G401 (cell line): ENCODE results near the gene SERPINF2. TPM values are rescaled to one million over a fixed set of nuclear protein-coding genes. Genes with fewer than 3 reads are reported as not detected.
"Not testable (repeated sequence)": the region's sequence is repeated elsewhere in the genome, so short reads cannot be mapped to it uniquely, and the experiment has no call there.

Experiments used
- DNase-seq: peaks from one replicate; pipeline ENCODE4 v3.0.0-alpha.2; 2015; ENCODE audit warnings: low spot score
- in situ Hi-C: cut with HindIII; loops from 2 replicates; pipeline ENCODE4 v1.10.0; 2016; ENCODE audit warnings: low sequenced_read_pairs, mixed read lengths
- total RNA-seq: library from RNA; depleted of rRNA; stranded (reverse); fragments of >200 nt; shearing (Covaris generic); gene quantifications from 2 replicates; pipeline ENCODE4 v1.2.3, GENCODE V29; 2014

SERPINF2 gene
- total RNA-seq, 1 experiment from 2014 or later = 2.4 TPM

DNA sequence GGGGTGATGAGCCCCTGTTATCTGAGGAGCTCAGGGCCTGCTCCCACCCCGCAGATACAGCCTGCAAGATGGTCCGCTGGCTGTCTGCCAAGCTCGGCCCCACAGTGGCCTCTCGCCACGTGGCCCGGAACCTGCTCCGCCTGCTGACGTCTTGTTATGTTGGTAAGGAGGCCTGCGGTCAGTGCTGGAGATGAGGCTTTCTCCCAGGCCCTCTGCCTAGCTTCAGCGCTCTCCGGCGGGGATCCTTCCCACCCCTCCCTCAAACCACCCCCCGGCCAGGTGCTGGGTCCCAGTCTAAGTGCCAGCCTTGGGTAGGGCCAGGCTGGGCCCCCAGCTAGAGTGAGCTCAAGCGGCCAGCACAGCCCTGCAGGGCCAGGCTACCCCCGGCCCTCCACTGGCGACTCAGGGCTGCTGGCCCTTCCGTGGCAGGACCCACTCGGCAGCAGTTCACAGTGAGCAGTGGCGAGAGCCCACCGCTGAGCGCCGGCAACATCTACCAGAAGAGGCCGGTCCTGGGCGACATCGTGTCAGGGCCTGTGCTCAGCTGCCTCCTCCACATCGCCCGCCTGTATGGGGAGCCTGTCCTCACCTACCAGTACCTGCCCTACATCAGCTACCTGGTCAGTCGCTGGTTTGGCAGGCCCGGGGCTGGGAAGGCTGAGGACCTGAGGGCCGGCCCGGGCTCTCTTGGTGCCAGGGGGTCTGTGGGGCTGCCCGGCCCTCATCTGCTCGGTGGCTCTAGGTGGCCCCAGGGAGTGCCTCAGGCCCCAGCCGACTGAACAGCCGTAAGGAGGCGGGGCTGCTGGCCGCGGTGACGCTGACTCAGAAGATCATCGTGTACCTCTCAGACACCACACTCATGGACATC lies 12.1 kb upstream of the SERPINF2 start:
- in situ Hi-C loops = no loop called here
- peak; percentile 73 for DNase-seq

DNA sequence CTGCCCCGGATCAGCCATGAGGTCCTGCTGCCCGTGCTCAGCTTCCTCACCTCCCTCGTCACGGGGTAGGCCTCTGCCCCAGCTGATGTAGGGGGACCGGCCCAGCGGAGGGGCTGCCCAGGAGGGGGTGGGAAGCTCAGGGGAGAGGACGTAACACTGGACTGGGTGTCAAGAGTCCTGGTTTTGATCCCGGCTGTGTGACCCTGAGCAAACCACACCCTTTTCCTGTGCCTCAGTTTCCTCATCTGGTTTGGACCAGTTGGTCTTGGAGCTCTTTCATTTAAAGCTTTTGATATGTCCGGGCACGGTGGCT lies 11.5 kb upstream of the SERPINF2 start:
- no peak for DNase-seq
- in situ Hi-C loops = no loop called here

DNA sequence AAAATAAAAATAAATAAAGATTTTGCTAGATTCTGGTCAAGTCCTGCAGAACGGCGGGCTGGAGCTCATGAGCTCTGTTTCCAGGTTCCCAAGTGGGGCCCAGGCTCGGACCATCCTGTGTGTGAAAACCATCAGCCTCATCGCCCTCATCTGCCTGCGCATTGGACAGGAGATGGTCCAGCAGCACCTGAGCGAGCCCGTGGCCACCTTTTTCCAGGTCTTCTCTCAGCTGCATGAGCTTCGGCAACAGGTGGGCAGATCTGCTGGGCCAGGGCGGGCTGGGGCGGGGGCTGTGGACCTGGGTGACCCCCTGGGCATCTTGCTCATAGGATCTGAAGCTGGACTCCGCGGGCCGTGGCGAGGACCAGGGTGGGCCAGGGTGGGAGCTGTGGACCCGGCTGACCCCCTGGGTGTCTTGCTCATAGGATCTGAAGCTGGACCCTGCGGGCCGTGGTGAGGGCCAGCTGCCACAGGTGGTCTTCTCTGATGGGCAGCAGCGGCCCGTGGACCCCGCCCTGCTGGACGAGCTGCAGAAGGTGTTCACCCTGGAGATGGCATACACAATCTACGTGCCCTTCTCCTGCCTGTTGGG lies 10.3 kb upstream of the SERPINF2 start:
- DNase-seq = no peak
- in situ Hi-C loops = no loop called here

DNA sequence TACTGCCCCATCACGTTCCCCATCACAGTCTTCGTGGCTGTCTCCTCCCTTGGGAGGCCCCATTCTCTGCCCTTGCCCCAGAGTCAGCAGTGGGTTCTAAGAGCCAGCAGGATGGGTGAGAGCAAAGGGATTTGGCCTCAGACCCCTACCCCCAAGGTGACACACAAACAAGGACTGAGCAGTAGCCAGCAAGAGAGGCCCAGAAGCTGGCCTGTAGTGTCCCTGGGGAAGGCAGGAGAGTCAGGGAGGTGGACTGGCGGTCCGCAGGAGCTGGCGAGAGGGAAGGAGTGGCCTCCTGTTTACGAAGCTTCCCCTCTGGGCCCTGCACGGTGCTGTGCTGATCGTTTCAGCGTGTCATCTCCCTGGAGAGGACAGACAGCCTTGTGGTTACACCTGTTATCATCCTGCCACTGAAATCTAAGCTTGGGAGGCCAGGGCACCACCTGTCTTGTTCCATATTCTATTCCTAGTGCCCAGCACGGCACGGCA lies 9.8 kb upstream of the SERPINF2 start:
- DNase-seq = no peak
- in situ Hi-C loops = no loop called here

DNA sequence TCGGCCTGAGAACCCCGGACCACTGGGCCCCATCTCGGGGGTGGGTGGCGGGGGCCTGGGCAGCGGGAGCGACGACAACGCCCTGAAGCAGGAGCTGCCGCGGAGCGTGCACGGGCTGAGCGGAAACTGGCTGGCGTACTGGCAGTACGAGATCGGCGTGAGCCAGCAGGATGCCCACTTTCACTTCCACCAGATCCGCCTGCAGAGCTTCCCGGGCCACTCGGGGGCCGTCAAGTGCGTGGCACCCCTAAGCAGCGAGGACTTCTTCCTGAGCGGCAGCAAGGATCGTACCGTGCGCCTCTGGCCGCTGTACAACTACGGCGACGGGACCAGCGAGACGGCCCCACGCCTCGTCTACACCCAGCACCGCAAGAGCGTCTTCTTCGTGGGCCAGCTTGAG lies 8.9 kb upstream of the SERPINF2 start:
- in situ Hi-C loops = no loop called here
- no peak for DNase-seq

DNA sequence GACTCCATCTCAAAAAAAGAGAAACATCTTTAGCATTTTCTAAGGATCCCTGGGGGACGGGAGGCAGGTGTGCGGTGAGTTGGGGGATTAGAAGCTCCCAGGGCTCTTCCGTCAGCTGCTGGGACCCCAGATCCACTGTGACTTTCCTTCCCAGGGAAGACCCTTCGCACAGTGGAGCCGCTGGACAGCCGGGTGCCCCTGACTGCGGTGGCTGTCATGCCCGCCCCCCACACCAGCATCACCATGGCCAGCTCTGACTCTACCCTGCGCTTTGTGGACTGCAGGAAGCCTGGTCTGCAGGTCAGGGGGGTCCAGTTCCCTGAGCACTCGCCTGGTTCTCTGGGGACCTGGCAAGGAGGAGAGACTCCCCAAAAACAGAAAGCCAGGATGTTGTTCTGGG lies 7.3 kb upstream of the SERPINF2 start:
- in situ Hi-C loops = no loop called here
- no peak for DNase-seq

DNA sequence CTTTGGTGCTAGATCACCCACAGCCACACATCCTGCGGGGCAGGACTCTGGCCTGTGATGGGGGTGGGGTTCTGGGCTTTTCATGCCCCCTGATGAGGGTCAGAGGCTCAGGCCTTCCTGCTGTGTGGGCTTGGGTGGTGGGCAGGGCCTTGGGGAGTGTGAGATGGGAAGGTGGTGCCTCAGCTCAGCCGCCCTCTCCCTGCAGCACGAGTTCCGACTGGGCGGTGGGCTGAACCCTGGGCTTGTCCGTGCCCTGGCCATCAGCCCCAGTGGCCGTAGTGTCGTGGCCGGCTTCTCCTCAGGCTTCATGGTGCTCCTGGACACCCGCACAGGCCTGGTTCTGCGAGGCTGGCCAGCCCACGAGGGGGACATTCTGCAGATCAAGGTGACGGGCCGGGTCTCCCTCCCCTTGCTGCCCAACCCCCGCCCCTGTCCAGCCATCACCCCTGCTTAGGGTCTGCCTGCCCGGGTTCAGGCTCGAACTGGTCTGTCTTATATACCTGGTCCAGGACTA lies 6.8 kb upstream of the SERPINF2 start:
- in situ Hi-C loops = no loop called here
- no peak for DNase-seq

DNA sequence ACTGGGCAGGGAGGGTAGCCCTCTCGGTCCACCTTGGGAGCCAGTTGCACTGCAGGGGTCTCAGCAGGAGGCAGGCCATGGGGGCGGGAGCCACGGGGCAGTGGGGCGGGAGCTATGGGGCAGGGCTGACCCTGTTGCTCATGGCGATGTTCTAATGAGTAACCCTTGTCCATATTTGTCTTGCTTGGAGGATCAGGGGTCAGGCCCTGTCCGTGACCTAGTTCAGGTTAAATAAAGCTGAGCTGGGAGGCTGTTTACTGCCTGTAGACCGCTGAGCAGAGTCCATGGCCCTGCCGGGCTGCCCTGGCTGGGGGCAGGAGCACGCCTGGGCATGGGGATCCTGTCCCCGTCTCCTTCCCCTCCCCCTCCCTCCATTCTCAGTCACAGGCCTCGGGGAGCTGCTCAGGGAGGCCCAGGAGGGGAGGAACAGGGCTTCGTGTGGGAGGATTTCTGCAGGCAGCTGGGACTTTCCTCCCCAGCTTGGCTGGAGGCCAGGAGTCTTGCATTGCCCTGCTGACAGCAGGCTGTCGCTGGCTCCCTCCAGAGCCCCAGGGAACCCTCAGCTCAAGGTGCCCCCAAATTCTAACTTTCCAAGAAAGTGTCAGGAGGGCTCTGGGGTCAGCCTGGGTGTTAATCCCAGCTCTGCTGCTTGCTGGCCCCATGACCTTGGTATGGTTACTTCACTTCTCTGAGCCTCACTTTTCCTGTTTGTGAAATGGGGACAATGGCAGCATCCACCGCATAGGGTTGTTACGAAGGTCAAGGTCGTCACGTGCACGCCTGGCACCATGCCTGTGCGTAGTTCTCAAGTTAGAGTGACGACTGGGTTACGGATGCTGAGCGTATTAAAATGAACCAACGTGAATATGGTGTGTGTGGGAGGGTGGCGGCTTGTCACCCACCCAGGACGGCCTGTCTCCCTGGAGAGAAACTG lies 6.1 kb upstream of the SERPINF2 start:
- no peak for DNase-seq
- in situ Hi-C loops = no loop called here

DNA sequence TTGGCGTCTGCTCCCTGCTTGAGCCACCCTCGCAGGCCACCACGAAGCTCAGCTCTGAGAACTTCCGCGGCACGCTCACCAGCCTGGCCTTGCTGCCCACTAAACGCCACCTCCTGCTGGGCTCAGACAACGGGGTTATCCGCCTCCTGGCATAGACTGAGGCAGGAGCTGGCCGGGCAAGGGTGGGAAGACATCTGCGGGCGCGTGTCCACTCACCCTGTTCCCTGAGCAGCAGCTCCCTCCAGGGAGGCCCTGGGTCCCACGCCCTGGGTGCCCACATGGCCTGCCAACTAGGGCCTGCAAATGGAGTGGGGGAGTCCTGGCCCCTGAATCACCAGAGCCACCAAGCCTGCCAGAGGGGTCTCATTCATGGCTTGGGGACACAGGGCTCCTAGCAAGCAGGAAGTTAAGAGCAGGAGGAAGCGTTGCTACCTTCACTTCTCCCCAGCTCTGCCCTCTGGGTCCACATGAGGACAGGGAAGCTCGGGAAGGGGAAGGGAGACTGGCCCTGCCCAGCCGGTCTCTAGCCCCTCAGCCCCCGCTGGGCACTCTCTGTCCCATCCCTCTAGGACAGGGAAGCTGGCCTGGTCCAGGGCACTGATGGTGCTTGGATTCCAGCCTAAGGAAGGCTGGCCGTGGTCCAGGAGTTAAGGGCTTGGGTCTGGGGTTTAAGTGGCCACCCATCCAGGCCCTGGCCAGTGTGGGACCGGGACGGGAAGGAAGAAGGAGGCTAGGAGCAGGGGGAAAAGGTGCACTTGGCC lies 5.0 kb upstream of the SERPINF2 start:
- no peak for DNase-seq
- in situ Hi-C loops = no loop called here

DNA sequence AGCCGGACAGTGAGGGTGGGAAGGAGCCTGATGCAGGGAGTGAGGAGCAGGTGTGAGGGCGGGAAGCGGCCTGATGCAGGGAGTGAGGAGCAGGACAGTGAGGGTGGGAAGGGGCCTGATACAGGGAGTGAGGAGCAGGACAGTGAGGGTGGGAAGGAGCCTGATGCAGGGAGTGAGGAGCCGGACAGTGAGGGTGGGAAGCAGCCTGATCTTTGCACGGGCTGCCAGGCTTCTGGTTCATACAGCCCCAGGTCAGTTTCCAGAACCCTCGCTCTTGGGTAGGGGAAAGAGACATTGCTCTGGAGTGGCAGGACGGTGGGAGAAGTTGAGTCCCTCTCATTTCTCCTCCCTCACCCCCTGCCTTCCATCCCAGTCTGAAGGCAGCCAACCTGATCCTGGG lies 772 bp upstream of the SERPINF2 start:
- DNase-seq, in situ Hi-C loops: not testable (repeated sequence)

DNA sequence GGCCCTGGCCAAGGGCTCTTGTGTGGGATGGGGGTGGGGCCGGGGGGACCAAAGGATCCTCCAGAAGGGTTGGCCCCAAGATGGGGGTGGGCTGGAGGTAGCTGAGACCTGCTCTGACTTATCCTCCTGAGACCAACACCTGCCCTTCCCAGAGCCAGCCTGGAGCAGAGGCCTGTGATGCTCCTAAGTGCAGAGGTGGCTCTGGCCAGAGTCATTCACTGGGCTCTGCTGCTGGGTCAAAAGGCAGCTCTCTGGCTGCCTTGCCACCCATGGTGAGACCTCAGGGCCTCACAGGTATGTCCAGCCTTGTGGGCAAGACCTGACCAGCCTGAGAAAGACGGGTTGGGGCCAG lies 393 bp downstream of the SERPINF2 start:
- DNase-seq = no peak
- in situ Hi-C loops = no loop called here

DNA sequence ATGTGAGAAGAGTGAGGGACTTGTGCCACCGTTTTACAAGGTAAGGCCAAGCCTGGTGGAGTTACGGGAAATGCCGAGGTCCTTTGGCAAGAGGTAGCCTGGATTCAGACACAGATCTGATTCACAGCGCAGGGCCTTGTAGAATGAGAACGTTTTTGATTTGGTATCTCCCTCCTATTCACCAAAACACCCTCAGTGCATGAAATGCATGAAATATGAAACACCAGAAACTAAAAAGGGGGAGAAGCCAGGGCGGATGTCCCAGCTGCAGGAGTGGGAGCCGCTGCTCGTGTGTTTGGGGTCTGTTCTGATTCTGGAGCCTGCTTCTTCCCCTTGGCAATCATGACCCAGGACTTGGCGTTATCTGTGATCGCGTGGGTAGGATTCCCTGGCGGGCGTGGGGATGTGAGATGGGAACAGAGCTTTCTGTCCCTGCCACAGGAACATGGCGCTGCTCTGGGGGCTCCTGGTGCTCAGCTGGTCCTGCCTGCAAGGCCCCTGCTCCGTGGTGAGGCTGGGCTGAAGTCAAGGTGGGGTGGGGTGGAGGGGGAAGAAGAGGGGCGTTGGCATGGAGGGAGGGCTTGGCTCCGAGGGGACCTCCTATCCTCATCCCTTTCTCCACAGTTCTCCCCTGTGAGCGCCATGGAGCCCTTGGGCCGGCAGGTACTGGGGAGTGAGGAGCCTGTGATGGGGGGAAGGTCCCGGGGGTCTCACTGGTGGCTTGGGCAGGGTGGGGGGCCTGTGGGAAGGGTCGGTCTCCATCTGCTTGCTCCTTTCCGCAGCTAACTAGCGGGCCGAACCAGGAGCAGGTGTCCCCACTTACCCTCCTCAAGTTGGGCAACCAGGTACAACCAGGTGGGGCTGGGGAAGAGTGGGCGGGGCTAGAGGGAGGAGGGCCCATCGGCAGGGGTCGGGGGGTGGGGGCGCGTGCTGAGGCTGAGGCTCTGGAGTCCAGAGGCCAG lies 2.2 kb downstream of the SERPINF2 start:
- in situ Hi-C loops = no loop called here
- no peak for DNase-seq

DNA sequence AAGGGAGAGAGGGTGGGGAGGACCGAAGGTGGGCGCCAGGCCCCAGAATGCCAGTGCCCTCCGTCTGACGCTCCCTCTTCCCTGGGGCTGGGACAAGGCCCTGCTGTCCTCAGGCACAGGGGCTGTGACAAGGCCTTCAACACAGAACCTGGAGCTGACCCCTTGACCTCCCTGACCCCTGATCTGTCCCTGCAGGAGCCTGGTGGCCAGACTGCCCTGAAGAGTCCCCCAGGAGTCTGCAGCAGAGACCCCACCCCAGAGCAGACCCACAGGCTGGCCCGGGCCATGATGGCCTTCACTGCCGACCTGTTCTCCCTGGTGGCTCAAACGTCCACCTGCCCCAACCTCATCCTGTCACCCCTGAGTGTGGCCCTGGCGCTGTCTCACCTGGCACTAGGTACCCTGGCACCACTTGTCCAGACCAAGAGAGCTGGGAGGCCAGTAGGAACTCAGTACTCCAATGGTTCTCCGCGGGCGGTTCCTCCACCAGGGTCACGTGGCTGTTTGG lies 2.9 kb downstream of the SERPINF2 start:
- DNase-seq = no peak
- in situ Hi-C loops = no loop called here

DNA sequence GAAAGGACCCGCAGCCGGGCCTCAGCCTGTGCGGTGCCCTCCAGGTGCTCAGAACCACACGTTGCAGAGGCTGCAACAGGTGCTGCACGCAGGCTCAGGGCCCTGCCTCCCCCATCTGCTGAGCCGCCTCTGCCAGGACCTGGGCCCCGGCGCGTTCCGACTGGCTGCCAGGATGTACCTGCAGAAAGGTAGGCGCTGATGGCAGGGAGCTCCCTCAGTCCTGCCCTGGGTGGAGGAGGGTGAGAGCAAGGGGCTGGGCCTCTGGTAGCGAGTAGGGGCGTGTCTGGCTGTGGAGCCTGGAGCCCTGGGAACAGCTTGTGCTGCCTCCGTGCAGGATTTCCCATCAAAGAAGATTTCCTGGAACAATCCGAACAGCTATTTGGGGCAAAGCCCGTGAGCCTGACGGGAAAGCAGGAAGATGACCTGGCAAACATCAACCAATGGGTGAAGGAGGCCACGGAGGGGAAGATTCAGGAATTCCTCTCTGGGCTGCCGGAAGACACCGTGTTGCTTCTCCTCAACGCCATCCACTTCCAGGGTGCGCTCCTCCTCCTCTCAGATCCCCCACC lies 4.4 kb downstream of the SERPINF2 start:
- in situ Hi-C loops = no loop called here
- DNase-seq = peak; percentile 37

DNA sequence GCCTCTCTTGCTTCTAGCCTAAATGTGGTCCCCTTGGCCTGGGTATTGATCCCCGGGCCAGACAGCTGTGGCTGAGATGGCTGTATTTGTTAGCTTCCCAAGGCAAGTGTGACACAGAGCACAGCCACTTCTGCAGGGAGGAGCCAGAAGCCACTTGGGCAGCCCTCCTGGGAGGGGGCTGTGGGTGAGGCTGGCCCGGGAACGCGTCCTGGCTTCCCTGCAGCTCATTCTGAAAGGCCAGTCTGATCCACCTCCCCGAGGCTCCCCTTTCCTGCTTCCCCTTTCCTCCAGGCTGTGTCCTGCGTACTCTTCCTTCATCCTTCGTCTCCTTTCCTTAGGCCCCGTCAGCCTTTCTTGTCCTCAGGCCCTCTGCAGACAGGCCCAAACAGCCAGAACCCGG lies 8.0 kb downstream of the SERPINF2 start:
- in situ Hi-C loops = no loop called here
- no peak for DNase-seq

DNA sequence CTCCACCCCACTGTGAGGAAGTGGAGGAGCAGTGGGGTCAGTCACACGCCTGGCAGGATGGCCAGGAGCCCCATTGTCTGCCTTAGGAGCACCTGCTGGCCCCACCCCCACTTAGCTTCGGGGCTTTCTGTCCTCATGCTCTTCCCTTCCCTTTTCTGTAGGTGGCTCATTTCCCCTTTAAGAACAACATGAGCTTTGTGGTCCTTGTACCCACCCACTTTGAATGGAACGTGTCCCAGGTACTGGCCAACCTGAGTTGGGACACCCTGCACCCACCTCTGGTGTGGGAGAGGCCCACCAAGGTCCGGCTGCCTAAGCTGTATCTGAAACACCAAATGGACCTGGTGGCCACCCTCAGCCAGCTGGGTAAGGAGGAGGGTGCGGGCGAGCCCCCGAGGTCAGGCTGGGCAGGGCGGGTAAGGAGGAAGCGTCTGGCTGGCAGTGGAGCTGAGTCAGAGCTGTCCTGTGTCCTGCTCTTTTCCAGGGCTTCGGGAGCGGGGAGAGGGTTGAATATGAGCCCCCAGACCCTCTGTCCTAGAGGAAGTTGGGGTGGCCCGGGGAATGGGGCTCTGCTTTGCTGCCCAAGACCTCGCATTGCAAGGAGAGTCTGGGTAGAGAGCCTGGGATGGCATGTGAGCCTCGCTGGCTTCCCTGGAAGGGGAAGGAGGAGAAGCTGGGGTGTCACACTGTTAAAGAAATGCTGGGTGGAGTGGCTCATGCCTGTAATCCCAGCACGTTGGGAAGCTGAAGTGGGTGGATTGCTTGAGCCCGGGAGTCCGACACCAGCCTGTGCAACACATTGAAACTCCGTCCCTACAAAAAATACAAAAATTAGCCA lies 10.0 kb downstream of the SERPINF2 start:
- in situ Hi-C loops = no loop called here
- no peak for DNase-seq
